ENCODE data around the gene PLAGL2. TPM values are rescaled to one million over a fixed set of nuclear protein-coding genes. Genes with fewer than 3 reads are reported as not detected.

The PLAGL2 gene
- total and polyA plus RNA-seq, 2 donors: 2.8 to 5.0 TPM

Other genes starting within 250 kb of the PLAGL2 start
- under 0.01 TPM for gene XKR7, start 239.6 kb downstream of the PLAGL2 start, total RNA-seq
- 0.02 TPM for gene XKR7, start 239.6 kb downstream of the PLAGL2 start, polyA plus RNA-seq
- 0.76 TPM for gene CCM2L, start 197.3 kb downstream of the PLAGL2 start, total RNA-seq
- gene CCM2L, start 197.3 kb downstream of the PLAGL2 start, polyA plus RNA-seq: 3.3 TPM
- gene HCK, start 155.5 kb downstream of the PLAGL2 start, total RNA-seq: 25.2 TPM
- gene HCK, start 155.5 kb downstream of the PLAGL2 start, polyA plus RNA-seq: 33.3 TPM
- 13.6 TPM for gene TM9SF4, start 98.0 kb downstream of the PLAGL2 start, total RNA-seq
- 18.7 TPM for gene TM9SF4, start 98.0 kb downstream of the PLAGL2 start, polyA plus RNA-seq
- 11.2 TPM for gene POFUT1, start 137 bp upstream of the PLAGL2 start, total RNA-seq
- gene POFUT1, start 137 bp upstream of the PLAGL2 start, polyA plus RNA-seq: 9.1 TPM
- gene KIF3B, start 69.9 kb upstream of the PLAGL2 start, total RNA-seq: 7.8 TPM
- gene KIF3B, start 69.9 kb upstream of the PLAGL2 start, polyA plus RNA-seq: 8.3 TPM
- 34.8 TPM for gene ASXL1, start 150.6 kb upstream of the PLAGL2 start, total RNA-seq
- gene ASXL1, start 150.6 kb upstream of the PLAGL2 start, polyA plus RNA-seq: 40.0 TPM

All from thymus (tissue), 2 donors.